ENCODE data around the gene GPC1.

GRCh38 chr2:240456447-240457222, 21.2 kb downstream of the GPC1 start:
- TF ChIP-seq CTCF (conservative IDR thresholded peaks at IDR 0.05; ENCODE audit: low read depth, low read length) (no peak), USF2 (IDR thresholded peaks at IDR 0.05; ENCODE audit: low read depth, low read length) (no peak), BHLHE40 (IDR thresholded peaks at IDR 0.05; ENCODE audit: low read depth, low read length) (no peak), POLR2A (IDR thresholded peaks at IDR 0.05; ENCODE audit: low read depth, low read length) (no peak), RFX5 (IDR thresholded peaks at IDR 0.05; ENCODE audit: low read depth, low read length) (no peak), RAD21 (IDR thresholded peaks at IDR 0.05; ENCODE audit: low read length) (no peak), CEBPB (IDR thresholded peaks at IDR 0.05; ENCODE audit: low read depth, low read length) (no peak), CHD1 (IDR thresholded peaks at IDR 0.05; ENCODE audit: low read depth, low read length) (no peak), MAZ (IDR thresholded peaks at IDR 0.05; ENCODE audit: borderline replicate concordance, low read depth, low read length) (no peak), SMC3 (IDR thresholded peaks at IDR 0.05; ENCODE audit: low read depth, low read length) (no peak), MXI1 (IDR thresholded peaks at IDR 0.05; ENCODE audit: borderline replicate concordance, low read depth, low read length) (no peak), ELK1 (IDR thresholded peaks at IDR 0.05; ENCODE audit: borderline replicate concordance, low read depth, low read length) (no peak), RCOR1 (IDR thresholded peaks at IDR 0.05; ENCODE audit: insufficient replicate concordance, low read length) (no peak)
